RPMI7951 (cell line): ENCODE results near the gene IGF1R. TPM values are rescaled to one million over a fixed set of nuclear protein-coding genes. Genes with fewer than 3 reads are reported as not detected.

ENCODE experiments used
- DNase-seq: peaks from one replicate; pipeline ENCODE4 v3.0.0-alpha.2; 2012; ENCODE audit warnings: low read depth
- total RNA-seq: library from RNA; depleted of rRNA; stranded (reverse); fragments of >200 nt; shearing (Covaris generic); gene quantifications from 2 replicates; pipeline ENCODE4 v1.2.3, GENCODE V29; 2014

IGF1R gene
- total RNA-seq, 1 experiment from 2014 or later: 3.0 TPM

DNA sequence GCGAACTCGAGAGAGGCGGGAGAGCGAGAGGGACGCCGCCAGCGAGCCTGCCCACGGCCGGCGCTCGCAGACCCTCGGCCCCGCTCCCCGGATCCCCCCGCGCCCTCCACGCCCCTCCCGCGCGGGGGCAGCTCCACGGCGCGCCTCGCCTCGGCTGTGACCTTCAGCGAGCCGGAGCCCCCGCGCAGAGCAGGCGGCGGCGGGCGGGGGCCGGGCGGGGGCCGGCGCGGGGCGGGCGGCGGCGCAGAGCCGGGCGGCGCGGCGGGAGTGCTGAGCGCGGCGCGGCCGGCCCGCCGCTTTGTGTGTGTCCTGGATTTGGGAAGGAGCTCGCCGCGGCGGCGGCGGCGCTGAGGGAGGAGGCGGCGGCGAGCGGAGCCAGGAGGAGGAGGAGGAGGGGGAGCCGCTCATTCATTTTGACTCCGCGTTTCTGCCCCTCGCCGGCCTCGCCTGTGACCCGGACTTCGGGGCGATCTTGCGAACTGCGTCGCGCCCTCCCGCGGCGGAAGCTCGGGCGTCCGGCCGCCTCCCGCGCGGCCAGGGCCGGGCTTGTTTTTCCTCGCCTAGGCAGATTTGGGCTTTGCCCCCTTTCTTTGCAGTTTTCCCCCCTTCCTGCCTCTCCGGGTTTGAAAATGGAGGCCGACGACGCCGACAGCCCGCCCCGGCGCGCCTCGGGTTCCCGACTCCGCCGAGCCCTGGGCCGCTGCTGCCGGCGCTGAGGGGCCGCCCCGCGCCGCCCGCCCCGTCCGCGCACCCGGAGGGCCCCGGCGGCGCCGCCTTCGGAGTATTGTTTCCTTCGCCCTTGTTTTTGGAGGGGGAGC is 524 bp downstream of the IGF1R start:
- peak; percentile 53 for DNase-seq

DNA sequence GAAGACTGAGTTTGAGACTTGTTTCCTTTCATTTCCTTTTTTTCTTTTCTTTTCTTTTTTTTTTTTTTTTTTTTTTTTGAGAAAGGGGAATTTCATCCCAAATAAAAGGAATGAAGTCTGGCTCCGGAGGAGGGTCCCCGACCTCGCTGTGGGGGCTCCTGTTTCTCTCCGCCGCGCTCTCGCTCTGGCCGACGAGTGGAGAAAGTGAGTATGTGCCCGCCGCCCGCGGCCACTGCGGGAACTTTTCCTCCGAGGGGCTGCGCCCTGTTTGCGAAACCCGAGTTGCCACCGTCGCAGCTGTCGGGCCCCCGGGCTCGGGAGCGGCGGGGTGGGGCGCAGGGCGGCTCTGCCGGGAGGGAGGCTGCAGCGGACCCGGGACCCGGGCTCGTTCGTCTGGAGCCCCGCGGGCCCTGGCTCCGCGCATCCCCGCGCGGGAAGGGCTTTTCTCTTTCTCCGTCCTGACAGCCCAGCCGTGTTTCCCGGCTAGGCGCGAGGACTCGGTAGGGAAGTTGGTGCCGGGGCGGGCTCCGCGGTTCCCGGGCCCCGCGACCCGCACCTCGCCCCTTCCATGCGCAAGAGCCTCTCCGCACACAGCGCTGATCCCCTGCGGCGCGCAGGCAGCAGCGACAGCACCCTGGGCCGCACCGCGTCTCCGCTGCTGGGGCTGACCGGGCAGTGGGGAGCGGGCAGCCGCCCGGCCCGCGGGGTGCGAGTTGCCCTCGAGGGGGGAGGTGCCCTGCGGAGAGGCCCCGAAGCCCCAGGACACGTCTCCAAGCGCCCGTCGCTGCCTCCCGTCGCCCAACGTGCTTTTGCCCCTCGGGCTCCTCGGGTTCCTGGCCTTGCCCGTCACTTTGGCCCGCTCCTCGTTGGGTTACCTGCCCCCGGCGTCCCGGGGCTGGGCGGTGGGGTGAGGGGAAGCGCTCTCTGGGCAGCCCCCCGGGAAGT is 1.4 kb downstream of the IGF1R start:
- peak; percentile 44 for DNase-seq

DNA sequence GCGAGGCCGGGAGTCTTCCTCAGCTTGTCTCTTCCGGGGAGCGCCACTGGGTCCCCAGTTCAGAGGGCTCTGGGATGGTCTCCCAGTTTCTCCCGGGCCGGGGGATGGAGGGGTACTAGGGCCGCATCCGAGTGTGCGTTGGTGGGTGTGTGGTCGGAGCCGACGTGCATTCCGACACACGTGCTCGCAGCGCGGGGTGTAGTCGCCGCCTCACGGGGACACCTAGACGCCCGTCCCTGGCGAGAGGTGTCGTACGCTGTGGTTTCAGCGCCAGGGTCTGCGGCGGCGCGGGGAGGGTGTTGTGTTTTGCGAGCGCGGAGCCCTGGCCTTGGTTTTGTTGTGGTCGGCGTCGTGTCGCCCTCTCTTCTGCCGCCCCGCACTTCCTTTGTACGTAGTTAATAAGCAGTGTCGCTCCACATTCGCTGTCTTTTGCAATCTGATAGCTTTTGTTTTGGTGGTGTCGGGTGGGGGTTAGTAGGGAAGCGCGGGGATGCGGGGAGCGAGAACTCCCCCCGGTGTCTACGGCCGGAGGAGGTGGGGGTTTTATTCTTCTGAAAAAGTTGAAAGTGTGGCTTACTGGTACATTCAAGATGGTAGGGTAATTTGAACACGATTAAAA is 2.2 kb downstream of the IGF1R start:
- no peak for DNase-seq

DNA sequence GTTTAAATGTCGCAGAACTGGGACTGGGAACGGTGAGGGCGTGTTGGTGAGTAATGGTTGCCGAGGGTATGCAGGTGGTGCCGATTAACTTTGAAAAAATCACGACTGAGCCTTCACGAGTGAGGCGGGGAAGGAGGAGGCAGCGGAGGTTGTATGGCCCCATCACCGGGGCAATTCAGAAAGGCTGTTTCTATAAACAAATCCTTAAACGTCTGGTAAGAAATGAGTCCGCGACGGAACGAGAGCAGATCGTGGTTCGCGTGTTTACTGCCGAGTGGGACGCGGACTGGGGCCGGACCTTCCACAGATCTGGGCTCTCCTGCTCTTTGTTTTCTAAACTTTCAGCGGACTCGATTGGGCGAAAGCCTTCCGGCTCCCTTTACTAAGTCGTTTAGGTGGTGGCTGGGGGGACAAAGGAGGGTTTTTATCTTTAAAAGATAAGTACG is 2.7 kb downstream of the IGF1R start:
- DNase-seq: no peak

DNA sequence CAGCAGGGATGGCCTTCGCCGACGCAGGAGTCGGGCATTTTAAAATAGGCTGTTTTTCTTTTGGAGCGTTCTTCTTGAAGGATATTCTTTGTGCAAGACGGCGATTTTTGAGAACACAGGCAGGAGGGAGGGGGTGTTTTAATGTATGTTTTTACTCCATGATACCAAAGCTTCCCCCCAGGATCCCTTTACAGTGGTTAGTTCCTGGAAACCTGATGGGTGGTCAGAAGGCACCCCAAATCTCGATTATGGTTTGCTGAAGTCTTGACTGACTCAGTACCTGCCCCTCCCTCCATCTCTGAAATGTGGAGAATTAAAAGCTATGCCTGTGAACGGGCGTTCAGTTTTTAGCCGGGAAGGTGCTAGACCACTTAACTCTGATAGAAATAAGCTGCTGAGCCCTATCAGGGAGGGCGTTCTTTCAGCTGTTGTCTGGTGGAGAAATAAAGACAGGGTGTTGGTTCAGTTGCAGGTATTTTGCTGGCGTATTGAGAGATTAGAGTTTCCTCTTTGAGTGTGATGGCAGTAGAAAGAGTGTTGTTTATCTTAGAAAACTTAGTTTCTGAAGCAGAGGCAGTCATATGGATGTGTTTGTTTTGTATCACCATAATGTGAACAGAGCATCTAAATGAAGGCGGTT is 3.4 kb downstream of the IGF1R start:
- DNase-seq: no peak

DNA sequence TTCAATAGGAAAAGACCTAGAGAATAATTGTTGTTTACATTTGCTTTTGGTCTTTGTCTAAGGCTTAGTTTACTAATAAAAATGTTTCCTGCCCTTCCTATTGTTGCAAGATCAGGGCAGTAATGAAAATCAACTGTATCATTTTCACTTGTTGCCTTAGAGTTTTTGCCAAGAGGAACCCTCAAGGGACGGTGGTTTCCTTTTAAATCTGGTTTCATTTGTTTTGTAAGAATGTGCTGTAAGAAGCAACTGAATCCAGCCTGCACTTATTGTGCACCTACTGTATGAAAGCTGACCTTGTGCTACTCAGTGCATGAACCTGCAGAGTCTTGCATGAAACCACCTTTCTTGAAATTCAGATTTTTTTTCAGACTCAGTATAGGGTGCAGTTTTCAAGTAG is 5.3 kb downstream of the IGF1R start:
- no peak for DNase-seq

DNA sequence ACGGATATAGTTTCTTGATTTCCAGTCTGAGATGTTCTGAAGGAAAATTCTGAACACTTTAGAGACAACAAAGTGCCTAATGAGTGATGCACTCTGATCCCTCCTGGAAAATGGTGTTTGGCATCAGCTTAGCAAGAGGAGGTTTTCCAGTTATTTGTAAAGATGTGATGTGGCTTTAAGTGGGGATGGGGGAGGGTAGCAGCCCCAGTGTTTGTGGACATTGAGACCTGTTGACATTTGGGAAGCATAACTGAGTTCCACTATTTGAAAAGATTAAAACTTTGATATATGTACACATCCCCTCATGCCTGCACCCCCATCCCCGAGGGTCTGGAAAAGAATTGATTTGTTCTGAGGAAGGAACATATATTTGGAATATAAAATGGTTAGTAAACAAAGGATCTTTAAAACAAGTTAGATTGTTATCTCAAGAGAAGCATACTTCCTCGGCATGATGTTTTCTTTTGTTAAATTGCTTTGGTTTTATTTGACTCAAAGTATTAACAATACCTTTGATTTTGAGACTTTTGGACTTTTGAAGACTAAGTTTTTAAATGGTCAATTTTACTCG is 6.5 kb downstream of the IGF1R start:
- DNase-seq: no peak

DNA sequence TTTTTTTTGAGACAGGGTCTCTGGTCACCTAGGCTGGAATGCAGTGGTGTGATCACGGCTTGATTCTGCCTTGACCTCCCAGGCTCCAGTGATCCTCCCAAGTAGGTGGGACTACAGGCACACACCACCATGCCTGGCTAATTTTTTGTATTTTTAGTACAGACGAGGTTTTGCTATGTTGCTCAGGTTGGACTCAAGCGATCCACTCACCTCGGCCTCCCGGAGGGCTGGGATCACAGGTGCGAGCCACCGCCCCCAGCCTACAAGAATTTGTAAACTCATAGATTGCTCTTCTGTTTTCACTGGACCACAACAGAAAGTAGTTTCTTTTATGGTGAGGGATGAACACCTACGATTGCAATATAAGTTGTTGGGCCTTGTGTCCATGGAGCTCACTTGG is 7.4 kb downstream of the IGF1R start:
- DNase-seq: no peak

DNA sequence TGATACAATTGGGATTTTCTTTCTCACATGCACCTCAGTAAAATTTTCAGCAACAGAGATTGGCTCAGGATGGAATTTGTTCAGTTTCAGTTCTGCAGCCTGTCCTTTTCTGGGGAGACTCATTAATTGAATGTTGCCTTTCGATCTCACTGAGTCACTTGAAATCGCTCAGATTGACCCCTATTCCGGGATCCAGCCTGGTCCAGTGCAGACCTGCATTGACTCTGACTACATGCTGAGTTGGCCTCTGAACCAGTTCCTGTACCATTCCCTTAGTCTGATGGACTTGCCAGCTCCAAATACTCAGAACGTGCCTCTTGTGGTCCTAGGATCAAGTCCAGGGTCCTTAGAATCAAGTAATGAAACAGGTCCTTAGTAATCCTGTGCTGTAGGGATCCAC is 9.4 kb downstream of the IGF1R start:
- no peak for DNase-seq

DNA sequence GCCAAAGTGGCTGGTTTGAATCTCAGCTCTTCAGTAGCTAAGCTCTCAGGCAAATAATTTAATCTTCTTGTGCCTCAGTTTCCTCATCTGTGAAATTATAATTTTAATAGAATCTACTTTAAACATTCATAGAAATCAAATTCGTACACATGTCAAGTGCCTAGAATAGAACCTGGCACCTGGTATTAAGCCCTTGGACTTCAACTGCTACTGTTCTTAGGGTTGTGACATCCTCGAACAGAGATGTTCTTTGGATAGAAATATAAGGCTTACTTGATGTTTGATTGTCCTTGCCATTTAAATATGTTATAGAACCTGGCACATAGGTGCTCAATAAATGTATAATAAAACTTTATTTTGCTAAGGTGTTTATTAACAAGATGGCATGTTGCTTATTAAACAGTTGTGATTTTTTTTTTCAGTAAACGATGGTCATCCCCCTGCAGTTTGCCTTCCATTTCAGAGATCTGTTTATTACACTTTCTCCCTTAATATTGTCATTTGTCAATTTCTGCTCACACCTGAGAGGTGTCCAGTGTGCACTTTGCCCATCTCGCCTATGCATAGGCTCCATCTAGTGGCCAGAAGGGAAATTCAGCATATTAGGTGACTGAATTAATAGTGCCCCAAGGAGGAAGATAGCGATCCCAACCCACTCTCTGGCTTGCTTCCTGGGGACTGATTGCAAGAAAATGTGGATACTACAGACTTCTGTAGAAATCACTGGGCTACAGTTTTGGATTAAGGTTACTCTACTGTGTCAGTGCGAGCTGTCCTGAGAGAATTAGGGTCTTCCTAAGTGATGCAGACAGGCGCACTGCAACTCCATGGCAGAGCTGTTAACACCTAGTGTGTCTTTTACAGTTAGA is 10.7 kb downstream of the IGF1R start:
- peak; percentile 54 for DNase-seq

DNA sequence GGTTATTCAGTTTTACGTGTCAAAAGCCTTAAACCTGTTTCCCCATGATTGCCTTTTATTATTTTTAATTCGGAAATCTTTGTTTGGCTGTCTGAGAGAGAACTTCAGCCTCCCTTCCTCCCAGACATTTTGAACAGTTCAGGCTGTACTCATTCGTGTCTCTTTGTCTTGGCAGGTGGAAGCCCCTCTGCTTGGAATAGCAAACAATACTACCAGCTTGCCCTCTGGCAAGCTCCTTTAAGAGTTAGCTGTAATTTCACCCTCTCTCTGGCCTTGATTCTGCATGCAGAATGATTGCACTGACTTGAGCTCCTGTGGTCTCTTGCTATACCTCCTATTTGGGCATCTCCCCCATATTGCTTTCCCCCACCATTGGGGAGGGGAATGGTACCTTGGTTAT is 11.7 kb downstream of the IGF1R start:
- DNase-seq: no peak

DNA sequence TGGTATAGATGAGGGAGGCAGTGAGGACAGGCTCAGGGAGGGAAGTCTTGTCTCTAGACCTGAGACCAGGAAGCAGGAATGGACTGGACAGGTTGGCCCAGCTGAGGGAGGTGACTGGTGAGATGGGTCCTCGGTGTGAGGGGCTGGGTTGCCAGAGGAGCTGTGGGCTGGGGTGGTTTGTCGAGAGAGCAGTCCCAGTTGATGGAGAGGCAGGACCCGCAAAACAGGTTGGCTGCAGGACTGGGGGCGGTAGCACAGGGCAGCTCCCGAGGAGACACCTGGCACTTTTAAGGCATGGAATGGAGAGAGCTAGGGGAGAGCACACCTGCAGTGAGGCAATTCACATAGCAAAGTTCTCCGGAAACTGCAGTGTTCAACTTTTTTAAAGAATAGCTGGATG is 14.7 kb downstream of the IGF1R start:
- DNase-seq: no peak

DNA sequence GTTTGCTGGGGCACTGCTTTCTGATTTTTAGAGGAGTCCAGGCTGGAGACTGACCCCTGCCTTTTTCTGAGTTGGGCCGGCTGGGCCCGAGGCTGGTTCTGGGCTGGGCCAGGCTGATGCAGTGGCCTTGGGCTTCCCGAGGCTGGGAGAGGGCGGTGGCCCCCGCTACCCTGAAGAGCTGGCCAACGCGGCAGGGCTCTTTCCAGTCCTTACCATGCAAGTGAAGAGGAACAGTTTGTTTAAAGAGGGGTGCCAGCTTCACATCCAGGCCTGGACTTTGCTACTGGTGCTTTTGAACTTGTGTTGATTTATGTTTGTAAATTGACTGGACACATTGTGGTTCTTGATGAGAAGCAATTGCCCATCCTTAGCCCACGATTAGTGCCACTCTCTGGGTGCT is 15.3 kb downstream of the IGF1R start:
- no peak for DNase-seq

DNA sequence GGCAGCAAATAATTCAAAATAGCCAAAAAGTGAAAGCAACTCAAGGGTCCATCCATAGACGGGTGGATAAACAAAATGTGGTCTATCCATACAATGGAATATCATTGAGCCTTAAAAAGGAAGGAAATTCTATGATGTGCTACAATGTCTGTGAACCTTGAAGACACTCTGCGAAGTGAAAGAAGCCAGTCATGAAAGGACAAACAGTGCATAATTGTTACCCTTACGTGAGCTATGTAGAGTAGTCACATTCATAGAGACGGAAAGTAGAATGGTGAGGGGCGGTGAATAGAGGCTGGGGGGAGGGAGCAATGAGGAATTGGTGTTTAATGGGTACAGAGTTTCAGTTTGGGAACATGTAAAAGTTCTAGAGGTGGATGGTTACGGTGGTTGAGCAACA is 18.1 kb downstream of the IGF1R start:
- DNase-seq: no peak

DNA sequence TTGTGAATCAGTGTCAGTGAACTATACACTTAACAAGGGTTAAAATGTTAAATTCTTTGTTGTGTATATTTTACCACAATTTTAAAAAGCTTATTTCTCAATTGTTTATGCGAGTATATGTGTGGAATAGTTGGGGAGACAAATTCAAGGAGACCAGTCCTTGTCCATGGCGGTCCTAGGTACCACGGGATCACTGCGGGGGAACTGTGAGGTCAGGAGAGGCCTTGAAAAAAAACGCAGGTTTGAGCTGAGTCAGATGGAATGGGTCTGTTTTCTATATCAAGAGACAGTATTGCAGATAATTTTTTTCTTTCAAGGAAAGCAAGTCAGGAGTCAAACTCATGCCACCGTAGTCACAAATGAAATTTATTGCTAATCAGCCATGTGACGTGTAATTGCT is 18.5 kb downstream of the IGF1R start:
- DNase-seq: no peak

DNA sequence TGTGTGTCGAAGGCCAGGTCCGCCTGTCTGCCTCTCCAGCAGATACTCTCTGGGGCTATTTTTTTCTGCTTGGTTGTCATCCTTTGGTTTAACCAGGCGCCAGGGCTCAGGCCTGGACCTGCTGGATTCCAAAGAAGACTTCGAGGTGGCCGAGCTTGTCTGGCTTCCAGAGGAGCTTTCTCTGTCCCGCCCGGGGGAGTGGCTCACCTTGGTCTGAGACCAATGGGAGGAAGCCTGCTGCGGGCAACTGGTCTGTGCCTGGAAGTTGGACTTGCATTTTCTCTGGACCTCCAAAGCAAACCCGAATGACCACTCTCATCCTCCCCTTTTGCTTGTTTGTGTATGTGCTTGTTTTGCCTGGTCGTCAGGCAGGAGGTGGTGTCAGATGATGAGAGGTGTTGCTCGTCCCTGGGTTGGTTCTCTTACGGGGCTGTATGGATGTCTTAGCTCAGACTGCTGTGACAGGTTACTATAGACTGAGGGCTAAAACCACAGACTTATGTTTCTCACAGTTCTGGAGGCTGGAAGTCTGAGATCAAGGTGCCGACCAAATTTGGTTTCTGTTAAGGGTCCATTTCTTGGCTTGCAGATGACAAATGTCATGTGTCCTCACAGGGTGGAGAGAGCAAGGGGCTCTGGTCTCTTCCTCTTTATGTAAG is 19.3 kb downstream of the IGF1R start:
- DNase-seq: no peak

DNA sequence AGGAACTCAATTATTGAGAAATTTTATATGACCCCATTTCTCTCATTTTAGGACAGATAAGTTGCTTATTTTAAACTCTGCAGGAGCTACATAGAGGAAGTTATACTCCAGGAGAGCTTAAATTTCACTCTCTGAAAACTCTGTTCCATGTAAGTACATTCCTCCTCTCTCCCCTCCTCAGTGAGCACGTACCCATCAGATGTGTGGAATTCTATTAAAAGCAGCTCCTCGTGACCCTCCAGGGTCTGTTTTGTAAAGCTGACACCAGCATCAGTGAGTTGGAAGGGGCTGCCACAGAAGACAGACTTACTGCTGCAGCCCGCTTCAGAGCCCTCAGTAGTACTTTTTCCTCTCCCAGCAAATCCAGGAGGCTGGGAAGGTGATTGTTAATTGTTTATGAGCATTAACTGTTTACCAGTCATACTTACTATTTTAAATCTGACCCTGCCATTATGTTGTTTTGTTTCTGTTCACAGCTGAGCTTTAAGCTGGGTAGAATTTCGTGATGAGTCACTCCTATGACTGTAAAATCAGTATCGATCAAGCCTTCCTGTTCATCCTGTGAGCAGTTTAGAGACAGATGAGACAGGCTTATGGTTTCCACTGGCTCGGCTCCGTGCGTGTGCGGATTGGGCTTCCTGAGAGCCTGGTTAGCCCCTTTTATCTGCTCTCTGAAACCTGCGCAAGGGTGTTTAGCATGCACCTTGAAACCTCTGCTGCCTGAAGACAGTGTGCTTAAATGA is 20.4 kb downstream of the IGF1R start:
- DNase-seq: peak; percentile 40

DNA sequence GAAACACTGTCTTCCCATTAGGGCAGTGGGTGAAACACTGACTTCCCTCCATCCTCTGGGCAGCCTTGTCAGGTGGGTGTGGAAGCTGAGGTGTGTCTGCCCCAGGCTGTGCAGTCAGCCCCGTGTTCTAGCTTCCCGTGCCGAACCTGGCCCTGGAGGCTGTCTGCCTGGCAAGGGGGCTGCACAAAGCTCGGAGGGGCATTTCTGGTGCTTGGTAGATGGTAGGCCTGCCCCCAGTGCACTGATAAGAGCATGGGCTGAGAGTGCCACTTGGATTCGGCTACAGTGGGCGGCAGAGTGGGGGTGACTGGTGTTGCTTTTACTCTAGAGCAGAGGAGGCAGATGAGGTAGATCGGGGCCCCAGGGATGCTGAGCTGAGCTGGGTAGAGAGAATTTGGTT is 21.3 kb downstream of the IGF1R start:
- no peak for DNase-seq
